ENCODE measurements around the gene MACC1.

GRCh38 chr7:20241194-20241910 is 24.2 kb upstream of the MACC1 start:
- TF ChIP-seq CTCF (conservative IDR thresholded peaks at IDR 0.05 in 1 of 2, IDR thresholded peaks at IDR 0.05 in 1 of 2; ENCODE audit: extremely low read depth in 1 of 2, insufficient read depth in 1 of 2, low read depth in 1 of 2, low read length in 2 of 2) (no peak), EZH2 (IDR thresholded peaks at IDR 0.05; ENCODE audit: borderline replicate concordance, low read length) (no peak)

All from mammary epithelial cell (primary cell).